ENCODE data around the gene CFAP298.

- TF ChIP-seq ZNF274 (IDR thresholded peaks at IDR 0.05; ENCODE audit: low read depth, low read length) = no peak
- TF ChIP-seq YY1 (IDR thresholded peaks at IDR 0.05; ENCODE audit: insufficient read depth, insufficient read length) = no peak
Observed at GRCh38 chr21:32608851-32609250, 3.3 kb downstream of the CFAP298 start.
